HEK293T (cell line): ENCODE results near the gene GATAD2A.

Experiments used
- BHLHE40 ChIP-seq: fragments of 450-650 bp; IDR thresholded peaks from 2 replicates; pipeline ENCODE4 v1.6.1; 2016; ENCODE audit warnings: mild to moderate bottlenecking, moderate library complexity, borderline replicate concordance
- FOXA1 ChIP-seq: fragments of 450-650 bp; IDR thresholded peaks from 2 replicates; pipeline ENCODE4 v1.6.1; 2016; ENCODE audit warnings: mild to moderate bottlenecking
- FOXK2 ChIP-seq: fragments of 450-650 bp; IDR thresholded peaks from 2 replicates; pipeline ENCODE4 v1.6.1; 2016; ENCODE audit warnings: mild to moderate bottlenecking
- FOXM1 ChIP-seq: fragments of 450-650 bp; IDR thresholded peaks from 2 replicates; pipeline ENCODE4 v1.6.1; 2017; ENCODE audit warnings: mild to moderate bottlenecking, borderline replicate concordance
- HDGF ChIP-seq: fragments of 450-650 bp; IDR thresholded peaks from 2 replicates; pipeline ENCODE4 v1.6.1; 2017; ENCODE audit warnings: antibody characterized with exemption, borderline replicate concordance
- LEF1 ChIP-seq: fragments of 450-650 bp; IDR thresholded peaks from 2 replicates; pipeline ENCODE4 v1.6.1; 2017; ENCODE audit warnings: mild to moderate bottlenecking, borderline replicate concordance
- NFRKB ChIP-seq: fragments of 450-650 bp; IDR thresholded peaks from 2 replicates; pipeline ENCODE4 v1.6.1; 2016; ENCODE audit warnings: mild to moderate bottlenecking, moderate library complexity
- SP1 ChIP-seq: fragments of 450-650 bp; IDR thresholded peaks from 2 replicates; pipeline ENCODE4 v1.6.1; 2017
- ZNF384 ChIP-seq: fragments of 450-650 bp; IDR thresholded peaks from 2 replicates; pipeline ENCODE4 v1.6.1; 2016

- no peak for TF ChIP-seq SP1
- no peak for TF ChIP-seq FOXM1
- no peak for TF ChIP-seq LEF1
- TF ChIP-seq ZNF384, result no peak
- TF ChIP-seq FOXK2, result no peak
- no peak for TF ChIP-seq BHLHE40
- no peak for TF ChIP-seq NFRKB
- no peak for TF ChIP-seq FOXA1
- TF ChIP-seq HDGF, result no peak
Observed at GRCh38 chr19:19452243-19453124, 47.0 kb downstream of the GATAD2A start.
